ENCODE results near the gene RNU1-1. TPM values are rescaled to one million over a fixed set of nuclear protein-coding genes. Genes with fewer than 3 reads are reported as not detected.
"Not testable (repeated sequence)": the region's sequence is repeated elsewhere in the genome, so short reads cannot be mapped to it uniquely, and the experiment has no call there.

The RNU1-1 gene
- total RNA-seq, 8 experiments from 2014 or later = 2,521 to 14,174 (median 6,483) TPM

GRCh38 chr1:16535898-16536297 lies 21.8 kb upstream of the RNU1-1 start:
- ATAC-seq (replicated peaks in 6 of 8); H3K27ac ChIP-seq; in situ Hi-C loops (cut with MboI; ENCODE audit: low pct_unique_long_range_greater_than_20kb in 2 of 9, low sequenced_read_pairs in 9 of 9, unreplicated experiment in 9 of 9); H3K4me1 ChIP-seq (replicated peaks in 1 of 2): not testable (repeated sequence)
- no CpG with 5 or more reads among the region's 22 CpGs for WGBS, 10 experiments
- H3K4me3 ChIP-seq = peak overlapping the region in 1 of 5 donors; percentile 44

- H3K4me1 ChIP-seq (replicated peaks in 1 of 2); in situ Hi-C loops (cut with MboI; ENCODE audit: low pct_unique_long_range_greater_than_20kb in 2 of 9, low sequenced_read_pairs in 9 of 9, unreplicated experiment in 9 of 9): not testable (repeated sequence)
- Histone ChIP-seq H3K4me3 (peak overlapping the region in 4 of 5 donors; percentile 14 to 44 (median 31)), H3K27ac (peak overlapping the region in 1 of 2 donors; percentile 82)
- peak in 6 of 8 experiments; percentile 8 to 37 (median 29) for ATAC-seq (replicated peaks in 6 of 8)
- WGBS, 10 experiments = 40% methylated on average over 4 of the region's 34 CpGs; no CpG with 5 or more reads in 9 of the 10 experiments
Observed at GRCh38 chr1:16535487-16535886, 21.4 kb upstream of the RNU1-1 start.

GRCh38 chr1:16534829-16535456 lies 20.9 kb upstream of the RNU1-1 start:
- Histone ChIP-seq H3K27ac (peak overlapping the region in 1 of 2 donors; percentile 82), H3K4me3 (peak overlapping the region in 4 of 5 donors; percentile 18 to 44 (median 34))
- in situ Hi-C loops (cut with MboI; ENCODE audit: low pct_unique_long_range_greater_than_20kb in 2 of 9, low sequenced_read_pairs in 9 of 9, unreplicated experiment in 9 of 9); H3K4me1 ChIP-seq (replicated peaks in 1 of 2): not testable (repeated sequence)
- WGBS, 10 experiments = 10% methylated on average over 2 of the region's 43 CpGs; no CpG with 5 or more reads in 9 of the 10 experiments
- peak; percentile 86 to 94 (median 90) for ATAC-seq (replicated peaks in 6 of 8)

- ATAC-seq (replicated peaks in 6 of 8); in situ Hi-C loops (cut with MboI; ENCODE audit: low pct_unique_long_range_greater_than_20kb in 2 of 9, low sequenced_read_pairs in 9 of 9, unreplicated experiment in 9 of 9); H3K27ac ChIP-seq; H3K4me1 ChIP-seq (replicated peaks in 1 of 2): not testable (repeated sequence)
- WGBS, 10 experiments = no CpG with 5 or more reads among the region's 44 CpGs
- peak overlapping the region in 3 of 5 donors; percentile 1 to 44 (median 36) for H3K4me3 ChIP-seq
Observed at GRCh38 chr1:16534239-16534828, 20.2 kb upstream of the RNU1-1 start.

GRCh38 chr1:16532235-16532991 lies 18.3 kb upstream of the RNU1-1 start:
- in situ Hi-C loops (cut with MboI; ENCODE audit: low pct_unique_long_range_greater_than_20kb in 2 of 9, low sequenced_read_pairs in 9 of 9, unreplicated experiment in 9 of 9); H3K27ac ChIP-seq; H3K4me3 ChIP-seq; H3K4me1 ChIP-seq (replicated peaks in 1 of 2): not testable (repeated sequence)
- peak in 1 of 8 experiments; percentile 6 for ATAC-seq (replicated peaks in 6 of 8)
- WGBS, 10 experiments = 47 to 87% (median 73%) methylated on average over 3 to 10 of the region's 32 CpGs; no CpG with 5 or more reads in 6 of the 10 experiments

GRCh38 chr1:16528338-16528737 lies 14.3 kb upstream of the RNU1-1 start:
- in situ Hi-C loops (cut with MboI; ENCODE audit: low pct_unique_long_range_greater_than_20kb in 2 of 9, low sequenced_read_pairs in 9 of 9, unreplicated experiment in 9 of 9); H3K4me3 ChIP-seq; ATAC-seq (replicated peaks in 6 of 8); H3K4me1 ChIP-seq (replicated peaks in 1 of 2); H3K27ac ChIP-seq: not testable (repeated sequence)
- WGBS, 10 experiments = 48 to 92% (median 84%) methylated on average over 1 to 3 of the region's 3 CpGs; no CpG with 5 or more reads in 3 of the 10 experiments

GRCh38 chr1:16525769-16526168 lies 11.7 kb upstream of the RNU1-1 start:
- H3K27ac ChIP-seq; H3K4me1 ChIP-seq (replicated peaks in 1 of 2); in situ Hi-C loops (cut with MboI; ENCODE audit: low pct_unique_long_range_greater_than_20kb in 2 of 9, low sequenced_read_pairs in 9 of 9, unreplicated experiment in 9 of 9); H3K4me3 ChIP-seq; ATAC-seq (replicated peaks in 6 of 8): not testable (repeated sequence)

- WGBS, 10 experiments = 28 to 76% (median 60%) methylated on average over 1 to 5 of the region's 5 CpGs
- not testable (repeated sequence) for ATAC-seq (replicated peaks in 6 of 8); H3K4me3 ChIP-seq; H3K27ac ChIP-seq; H3K4me1 ChIP-seq (replicated peaks in 1 of 2)
- in situ Hi-C loops (cut with MboI; ENCODE audit: low pct_unique_long_range_greater_than_20kb in 2 of 9, low sequenced_read_pairs in 9 of 9, unreplicated experiment in 9 of 9) = loop anchor here in 1 of 9 experiments (25.0 kb wide), 1 partner anchor 116 kb away; no protein-coding TSS in a partner anchor
Observed at GRCh38 chr1:16521679-16522078, 7.6 kb upstream of the RNU1-1 start.

GRCh38 chr1:16521288-16521583 lies 7.2 kb upstream of the RNU1-1 start:
- in situ Hi-C loops (cut with MboI; ENCODE audit: low pct_unique_long_range_greater_than_20kb in 2 of 9, low sequenced_read_pairs in 9 of 9, unreplicated experiment in 9 of 9) = loop anchor here in 1 of 9 experiments (25.0 kb wide), 1 partner anchor 116 kb away; no protein-coding TSS in a partner anchor
- 90 to 97% (median 96%) methylated on average over 6 to 12 of the region's 12 CpGs; no CpG with 5 or more reads in 7 of the 10 experiments for WGBS, 10 experiments
- ATAC-seq (replicated peaks in 6 of 8) = no peak
- H3K27ac ChIP-seq = no peak overlapping the region
- no peak overlapping the region for H3K4me3 ChIP-seq
- peaks cover 0 to 4% of the 10 kb centered on the region in 2 donors for H3K4me1 ChIP-seq (replicated peaks in 1 of 2)

GRCh38 chr1:16520435-16521287 lies 6.6 kb upstream of the RNU1-1 start:
- in situ Hi-C loops (cut with MboI; ENCODE audit: low pct_unique_long_range_greater_than_20kb in 2 of 9, low sequenced_read_pairs in 9 of 9, unreplicated experiment in 9 of 9) = loop anchor here in 1 of 9 experiments (25.0 kb wide), 1 partner anchor 117 kb away; no protein-coding TSS in a partner anchor
- H3K4me3 ChIP-seq; H3K27ac ChIP-seq; H3K4me1 ChIP-seq (replicated peaks in 1 of 2); ATAC-seq (replicated peaks in 6 of 8): not testable (repeated sequence)
- WGBS, 10 experiments = 30 to 100% (median 88%) methylated on average over 1 to 23 of the region's 48 CpGs; no CpG with 5 or more reads in 1 of the 10 experiments

- 10 to 79% (median 59%) methylated on average over 2 to 5 of the region's 6 CpGs; no CpG with 5 or more reads in 4 of the 10 experiments for WGBS, 10 experiments
- H3K27ac ChIP-seq; ATAC-seq (replicated peaks in 6 of 8); H3K4me3 ChIP-seq; H3K4me1 ChIP-seq (replicated peaks in 1 of 2): not testable (repeated sequence)
- in situ Hi-C loops (cut with MboI; ENCODE audit: low pct_unique_long_range_greater_than_20kb in 2 of 9, low sequenced_read_pairs in 9 of 9, unreplicated experiment in 9 of 9) = loop anchor here in 1 of 9 experiments (25.0 kb wide), 1 partner anchor 118 kb away; no protein-coding TSS in a partner anchor
Observed at GRCh38 chr1:16519255-16519951, 5.3 kb upstream of the RNU1-1 start.

- WGBS, 10 experiments = 0 to 88% (median 44%) methylated on average over 1 to 3 of the region's 3 CpGs; no CpG with 5 or more reads in 2 of the 10 experiments
- H3K4me3 ChIP-seq; H3K4me1 ChIP-seq (replicated peaks in 1 of 2); H3K27ac ChIP-seq: not testable (repeated sequence)
- in situ Hi-C loops (cut with MboI; ENCODE audit: low pct_unique_long_range_greater_than_20kb in 2 of 9, low sequenced_read_pairs in 9 of 9, unreplicated experiment in 9 of 9) = loop anchor here in 1 of 9 experiments (25.0 kb wide), 1 partner anchor 118 kb away; no protein-coding TSS in a partner anchor
- peak in 1 of 8 experiments; percentile 45 for ATAC-seq (replicated peaks in 6 of 8)
Observed at GRCh38 chr1:16518913-16519254, 4.8 kb upstream of the RNU1-1 start.
